PC-3 (cell line): Measurements from ENCODE around the gene ZDHHC7.

Experiments
- EZH2 ChIP-seq: fragments of 300-600 bp; sonication (generic); IDR thresholded peaks from one replicate; pipeline ENCODE4 v1.6.1; 2017; ENCODE audit warnings: antibody characterized with exemption, mild to moderate bottlenecking, low read length; ENCODE audit not compliant: unreplicated experiment
- EZH2phosphoT487 ChIP-seq: fragments of 300-600 bp; sonication (generic); IDR thresholded peaks from 2 replicates; pipeline ENCODE4 v1.6.1; 2018; ENCODE audit warnings: mild to moderate bottlenecking, antibody characterized with exemption, low read length, borderline replicate concordance
- TF ChIP-seq, protein P1 (sequence below): fragments of 300-600 bp; sonication (generic); conservative IDR thresholded peaks from 2 replicates; pipeline ENCODE4 v1.5.1; 2017; ENCODE audit warnings: antibody characterized with exemption, low read depth, mild to moderate bottlenecking, low read length

DNA sequence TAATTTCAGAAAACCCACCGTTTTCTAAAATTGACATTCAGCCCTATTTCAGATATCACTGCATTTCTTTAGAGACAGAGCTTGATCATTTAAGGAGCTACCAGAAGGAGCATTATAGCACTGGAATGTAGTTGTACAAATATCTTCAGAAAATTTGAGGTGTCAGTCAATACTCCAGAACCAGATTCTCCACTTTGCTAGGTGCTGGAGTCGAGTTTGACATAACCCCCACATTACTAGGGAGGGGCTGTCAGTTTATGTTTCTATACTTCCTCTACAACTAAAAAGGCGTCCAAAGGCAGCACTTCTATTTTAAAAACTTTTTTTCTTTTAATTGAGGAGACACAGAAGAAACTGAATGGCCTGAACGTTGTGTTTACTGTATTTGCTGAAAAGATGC is 15.4 kb upstream of the ZDHHC7 start:
- TF ChIP-seq, protein P1, sequence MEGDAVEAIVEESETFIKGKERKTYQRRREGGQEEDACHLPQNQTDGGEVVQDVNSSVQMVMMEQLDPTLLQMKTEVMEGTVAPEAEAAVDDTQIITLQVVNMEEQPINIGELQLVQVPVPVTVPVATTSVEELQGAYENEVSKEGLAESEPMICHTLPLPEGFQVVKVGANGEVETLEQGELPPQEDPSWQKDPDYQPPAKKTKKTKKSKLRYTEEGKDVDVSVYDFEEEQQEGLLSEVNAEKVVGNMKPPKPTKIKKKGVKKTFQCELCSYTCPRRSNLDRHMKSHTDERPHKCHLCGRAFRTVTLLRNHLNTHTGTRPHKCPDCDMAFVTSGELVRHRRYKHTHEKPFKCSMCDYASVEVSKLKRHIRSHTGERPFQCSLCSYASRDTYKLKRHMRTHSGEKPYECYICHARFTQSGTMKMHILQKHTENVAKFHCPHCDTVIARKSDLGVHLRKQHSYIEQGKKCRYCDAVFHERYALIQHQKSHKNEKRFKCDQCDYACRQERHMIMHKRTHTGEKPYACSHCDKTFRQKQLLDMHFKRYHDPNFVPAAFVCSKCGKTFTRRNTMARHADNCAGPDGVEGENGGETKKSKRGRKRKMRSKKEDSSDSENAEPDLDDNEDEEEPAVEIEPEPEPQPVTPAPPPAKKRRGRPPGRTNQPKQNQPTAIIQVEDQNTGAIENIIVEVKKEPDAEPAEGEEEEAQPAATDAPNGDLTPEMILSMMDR = no peak
- TF ChIP-seq EZH2 = no peak
- TF ChIP-seq EZH2phosphoT487 = no peak
